Measurements from ENCODE around the gene OAS2. TPM values are rescaled to one million over a fixed set of nuclear protein-coding genes. Genes with fewer than 3 reads are reported as not detected.

The OAS2 gene
- total and polyA plus RNA-seq, 10 of the 15 experiments (the other 5 are each of a cell fraction or from before 2014, with no cell fraction given), result 32.4 to 290 (median 90.2) TPM

DNA sequence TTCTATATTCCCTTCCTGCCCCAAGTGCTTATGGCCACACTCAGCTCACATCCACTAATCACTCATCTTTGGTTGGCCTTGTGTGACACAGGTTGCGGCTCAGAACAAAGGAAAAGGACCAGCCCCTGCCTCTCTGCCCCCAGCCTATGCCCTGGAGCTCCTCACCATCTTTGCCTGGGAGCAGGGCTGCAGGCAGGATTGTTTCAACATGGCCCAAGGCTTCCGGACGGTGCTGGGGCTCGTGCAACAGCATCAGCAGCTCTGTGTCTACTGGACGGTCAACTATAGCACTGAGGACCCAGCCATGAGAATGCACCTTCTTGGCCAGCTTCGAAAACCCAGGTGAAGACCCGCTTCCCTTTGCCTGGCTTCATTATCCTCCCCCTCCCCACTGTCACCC, 15.8 kb upstream of the OAS2 start (continued):
- TF ChIP-seq KDM1A (IDR thresholded peaks at IDR 0.05; ENCODE audit: borderline replicate concordance), result no peak
- TF ChIP-seq LARP7 (IDR thresholded peaks at IDR 0.05), result no peak
- TF ChIP-seq SMARCA5 (IDR thresholded peaks at IDR 0.05), result no peak
- no peak for TF ChIP-seq PML (IDR thresholded peaks at IDR 0.05; ENCODE audit: low read length)
- TF ChIP-seq, protein P1, sequence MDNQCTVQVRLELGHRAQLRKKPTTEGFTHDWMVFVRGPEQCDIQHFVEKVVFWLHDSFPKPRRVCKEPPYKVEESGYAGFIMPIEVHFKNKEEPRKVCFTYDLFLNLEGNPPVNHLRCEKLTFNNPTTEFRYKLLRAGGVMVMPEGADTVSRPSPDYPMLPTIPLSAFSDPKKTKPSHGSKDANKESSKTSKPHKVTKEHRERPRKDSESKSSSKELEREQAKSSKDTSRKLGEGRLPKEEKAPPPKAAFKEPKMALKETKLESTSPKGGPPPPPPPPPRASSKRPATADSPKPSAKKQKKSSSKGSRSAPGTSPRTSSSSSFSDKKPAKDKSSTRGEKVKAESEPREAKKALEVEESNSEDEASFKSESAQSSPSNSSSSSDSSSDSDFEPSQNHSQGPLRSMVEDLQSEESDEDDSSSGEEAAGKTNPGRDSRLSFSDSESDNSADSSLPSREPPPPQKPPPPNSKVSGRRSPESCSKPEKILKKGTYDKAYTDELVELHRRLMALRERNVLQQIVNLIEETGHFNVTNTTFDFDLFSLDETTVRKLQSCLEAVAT (IDR thresholded peaks at IDR 0.05), result no peak
- TF ChIP-seq PAX5 (IDR thresholded peaks at IDR 0.05; ENCODE audit: borderline replicate concordance, low read depth, low read length), result no peak
- no peak for TF ChIP-seq RBBP5 (conservative IDR thresholded peaks at IDR 0.05)
- TF ChIP-seq MEF2B (IDR thresholded peaks at IDR 0.05; ENCODE audit: partially characterized antibody, poor library complexity, severe bottlenecking), result no peak
- no peak for TF ChIP-seq TARDBP (IDR thresholded peaks at IDR 0.05; ENCODE audit: borderline replicate concordance)
- no peak for TF ChIP-seq STAT1 (conservative IDR thresholded peaks at IDR 0.05)

DNA sequence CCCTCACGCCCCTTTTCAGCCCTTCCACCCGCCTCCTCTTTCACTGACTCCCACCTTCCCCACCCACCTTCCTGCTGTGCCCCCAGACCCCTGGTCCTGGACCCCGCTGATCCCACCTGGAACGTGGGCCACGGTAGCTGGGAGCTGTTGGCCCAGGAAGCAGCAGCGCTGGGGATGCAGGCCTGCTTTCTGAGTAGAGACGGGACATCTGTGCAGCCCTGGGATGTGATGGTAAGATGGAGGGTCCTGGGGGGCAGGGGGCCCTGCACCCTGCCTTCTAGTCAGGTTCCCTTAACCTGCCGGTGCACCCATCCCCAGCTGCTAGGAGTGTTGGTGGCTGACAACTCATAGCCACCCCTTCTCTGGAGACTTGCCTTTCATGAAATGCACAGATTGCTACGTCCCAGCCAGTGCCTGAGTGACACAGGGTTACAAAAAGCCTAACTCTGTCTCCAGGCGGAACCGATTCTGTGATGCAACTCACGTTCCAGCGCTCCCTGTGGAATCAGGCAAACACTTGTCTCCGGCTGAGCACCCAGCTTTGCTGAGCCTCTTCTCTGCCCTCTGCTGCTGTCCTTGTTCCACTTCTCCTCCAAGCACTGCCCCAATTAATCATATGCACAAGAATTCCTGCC, 15.0 kb upstream of the OAS2 start:
- ChIA-PET CTCF (interaction anchor here (1.4 kb wide), 1 partner anchor 30 kb away, joined by 5 read pairs; no protein-coding TSS in a partner anchor), POLR2A (no interaction called here), RAD21 (ENCODE audit: unreplicated experiment) (no interaction called here), SMC1A (ENCODE audit: uncharacterized antibody, unreplicated experiment) (no interaction called here)
- intact Hi-C loops (cut with micrococcal nuclease; ENCODE audit: unreplicated experiment) (no loop called here), in situ Hi-C loops (cut with MboI) (no loop called here)
- no TSS peak for BruUV-seq (replicated peaks)
- no peak overlapping the region for H3K9ac ChIP-seq (ENCODE audit: control insufficient read depth, insufficient read depth, low read length)
- no peaks in the 10 kb centered on the region for H3K79me2 ChIP-seq (ENCODE audit: control insufficient read depth, insufficient read depth, low read length)
- WGBS (ENCODE audit: insufficient coverage, insufficient replicate concordance, low lambda C conversion rate, missing lambda C conversion rate), result 99% methylated on average over 14 of the region's 14 CpGs
- H3K4me1 ChIP-seq (ENCODE audit: control insufficient read depth, insufficient read depth, low read length), result no peaks in the 10 kb centered on the region; the same call in 1 of the 2 replicates
- H3K9me3 ChIP-seq (replicated peaks; ENCODE audit: control insufficient read depth, insufficient read depth, low read length), result no peaks in the 10 kb centered on the region; the same call in 2 of the 3 replicates
- H3K27ac ChIP-seq (ENCODE audit: control insufficient read depth, insufficient read depth), result no peak overlapping the region
- H3K4me2 ChIP-seq (ENCODE audit: control insufficient read depth, insufficient read depth), result no peak overlapping the region
- H3K4me3 ChIP-seq, result no peak overlapping the region
- no peaks in the 10 kb centered on the region for H3K27me3 ChIP-seq (replicated peaks in 1 of 2; ENCODE audit: control insufficient read depth in 2 of 2, insufficient read depth in 2 of 2, low read length in 1 of 2)
- no peaks in the 10 kb centered on the region for H4K20me1 ChIP-seq (ENCODE audit: control insufficient read depth, insufficient read depth)
- FAIRE-seq (no peak), ATAC-seq (no peak), DNase-seq (ENCODE audit: low read depth, low spot score) (no peak)
- no peak overlapping the region for H2AFZ ChIP-seq (ENCODE audit: control insufficient read depth, low read depth, low read length)
- peaks cover 21 to 22% of the 10 kb centered on the region in 2 experiments for H3K36me3 ChIP-seq (ENCODE audit: control insufficient read depth in 2 of 2, insufficient read depth in 2 of 2, low read length in 1 of 2)
- TF ChIP-seq PAX5 (IDR thresholded peaks at IDR 0.05; ENCODE audit: borderline replicate concordance, low read depth, low read length) (no peak), RAD21 (IDR thresholded peaks at IDR 0.05; ENCODE audit: insufficient read depth, low read depth, low read length) (no peak), CHD2 (IDR thresholded peaks at IDR 0.05; ENCODE audit: borderline replicate concordance, low read depth, low read length) (no peak), BRCA1 (IDR thresholded peaks at IDR 0.05; ENCODE audit: low read depth, low read length) (no peak), CEBPB (IDR thresholded peaks at IDR 0.05; ENCODE audit: borderline replicate concordance in 1 of 2, low read depth in 2 of 2, low read length in 2 of 2) (no peak), HDAC2 (IDR thresholded peaks at IDR 0.05) (no peak), TCF3 (IDR thresholded peaks at IDR 0.05; ENCODE audit: borderline replicate concordance, insufficient read depth, low read depth, low read length) (no peak), WRNIP1 (IDR thresholded peaks at IDR 0.05; ENCODE audit: borderline replicate concordance, low read depth, low read length) (no peak)
- TF ChIP-seq, protein P2, sequence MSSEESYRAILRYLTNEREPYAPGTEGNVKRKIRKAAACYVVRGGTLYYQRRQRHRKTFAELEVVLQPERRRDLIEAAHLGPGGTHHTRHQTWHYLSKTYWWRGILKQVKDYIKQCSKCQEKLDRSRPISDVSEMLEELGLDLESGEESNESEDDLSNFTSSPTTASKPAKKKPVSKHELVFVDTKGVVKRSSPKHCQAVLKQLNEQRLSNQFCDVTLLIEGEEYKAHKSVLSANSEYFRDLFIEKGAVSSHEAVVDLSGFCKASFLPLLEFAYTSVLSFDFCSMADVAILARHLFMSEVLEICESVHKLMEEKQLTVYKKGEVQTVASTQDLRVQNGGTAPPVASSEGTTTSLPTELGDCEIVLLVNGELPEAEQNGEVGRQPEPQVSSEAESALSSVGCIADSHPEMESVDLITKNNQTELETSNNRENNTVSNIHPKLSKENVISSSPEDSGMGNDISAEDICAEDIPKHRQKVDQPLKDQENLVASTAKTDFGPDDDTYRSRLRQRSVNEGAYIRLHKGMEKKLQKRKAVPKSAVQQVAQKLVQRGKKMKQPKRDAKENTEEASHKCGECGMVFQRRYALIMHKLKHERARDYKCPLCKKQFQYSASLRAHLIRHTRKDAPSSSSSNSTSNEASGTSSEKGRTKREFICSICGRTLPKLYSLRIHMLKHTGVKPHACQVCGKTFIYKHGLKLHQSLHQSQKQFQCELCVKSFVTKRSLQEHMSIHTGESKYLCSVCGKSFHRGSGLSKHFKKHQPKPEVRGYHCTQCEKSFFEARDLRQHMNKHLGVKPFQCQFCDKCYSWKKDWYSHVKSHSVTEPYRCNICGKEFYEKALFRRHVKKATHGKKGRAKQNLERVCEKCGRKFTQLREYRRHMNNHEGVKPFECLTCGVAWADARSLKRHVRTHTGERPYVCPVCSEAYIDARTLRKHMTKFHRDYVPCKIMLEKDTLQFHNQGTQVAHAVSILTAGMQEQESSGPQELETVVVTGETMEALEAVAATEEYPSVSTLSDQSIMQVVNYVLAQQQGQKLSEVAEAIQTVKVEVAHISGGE (CRISPR knock-in tag; IDR thresholded peaks at IDR 0.05), result no peak
- TF ChIP-seq, protein P3, sequence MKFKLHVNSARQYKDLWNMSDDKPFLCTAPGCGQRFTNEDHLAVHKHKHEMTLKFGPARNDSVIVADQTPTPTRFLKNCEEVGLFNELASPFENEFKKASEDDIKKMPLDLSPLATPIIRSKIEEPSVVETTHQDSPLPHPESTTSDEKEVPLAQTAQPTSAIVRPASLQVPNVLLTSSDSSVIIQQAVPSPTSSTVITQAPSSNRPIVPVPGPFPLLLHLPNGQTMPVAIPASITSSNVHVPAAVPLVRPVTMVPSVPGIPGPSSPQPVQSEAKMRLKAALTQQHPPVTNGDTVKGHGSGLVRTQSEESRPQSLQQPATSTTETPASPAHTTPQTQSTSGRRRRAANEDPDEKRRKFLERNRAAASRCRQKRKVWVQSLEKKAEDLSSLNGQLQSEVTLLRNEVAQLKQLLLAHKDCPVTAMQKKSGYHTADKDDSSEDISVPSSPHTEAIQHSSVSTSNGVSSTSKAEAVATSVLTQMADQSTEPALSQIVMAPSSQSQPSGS (IDR thresholded peaks at IDR 0.05; ENCODE audit: low read length), result no peak
